ENCODE measurements around the gene MICALL1. TPM values are rescaled to one million over a fixed set of nuclear protein-coding genes. Genes with fewer than 3 reads are reported as not detected.

The MICALL1 gene
- total and polyA plus RNA-seq, 2 of the 13 experiments (the other 11 are each of a cell fraction or from before 2014, with no cell fraction given): 7.6 to 10.6 TPM

- TF ChIP-seq CCAR2 (optimal IDR thresholded peaks at IDR 0.05; ENCODE audit: low read depth, low read length) (no peak), DNMT3B (CRISPR knock-in tag; conservative IDR thresholded peaks at IDR 0.05) (no peak), HNF4G (IDR thresholded peaks at IDR 0.05; ENCODE audit: borderline replicate concordance, low read depth, low read length) (no peak), HNF4G (CRISPR knock-in tag; IDR thresholded peaks at IDR 0.05; ENCODE audit: borderline replicate concordance, low read depth) (no peak), BRD4 (CRISPR knock-in tag; IDR thresholded peaks at IDR 0.05) (0 out of 2 replicates have a peak, but pooled peaks have one; percentile 4), ZHX2 (IDR thresholded peaks at IDR 0.05; ENCODE audit: low read depth) (no peak), ZHX2 (CRISPR knock-in tag; IDR thresholded peaks at IDR 0.05; ENCODE audit: borderline replicate concordance) (no peak), U2AF1 (optimal IDR thresholded peaks at IDR 0.05; ENCODE audit: low read depth, low read length) (no peak), ZNF180 (CRISPR knock-in tag; IDR thresholded peaks at IDR 0.05; ENCODE audit: borderline replicate concordance, low read depth) (no peak), IRF1 (CRISPR knock-in tag; IDR thresholded peaks at IDR 0.05; ENCODE audit: low read depth) (no peak), SAFB2 (CRISPR knock-in tag; IDR thresholded peaks at IDR 0.05; ENCODE audit: borderline replicate concordance, low read depth) (no peak), ZNF710 (CRISPR knock-in tag; IDR thresholded peaks at IDR 0.05; ENCODE audit: borderline replicate concordance) (no peak), HMGXB3 (CRISPR knock-in tag; IDR thresholded peaks at IDR 0.05; ENCODE audit: borderline replicate concordance) (no peak), ZNF234 (CRISPR knock-in tag; conservative IDR thresholded peaks at IDR 0.05) (no peak)
Observed at GRCh38 chr22:37898441-37899181, 7.5 kb upstream of the MICALL1 start (continued).
